Activated CD8-positive, alpha-beta T cell treated with anti-CD3 and anti-CD28 coated beads for 36 hours (primary cell): ENCODE results near the gene IGLL1. TPM values are rescaled to one million over a fixed set of nuclear protein-coding genes. Genes with fewer than 3 reads are reported as not detected.
"Not testable (repeated sequence)": the region's sequence is repeated elsewhere in the genome, so short reads cannot be mapped to it uniquely, and the experiment has no call there.

Experiments used
- ATAC-seq: fragments of 200-7000 bp; cut with Tn5 transposase; one replicate; pipeline ENCODE4 v1.10.0; 2021; ENCODE audit warnings: mild to moderate bottlenecking, moderate library complexity
- CTCF ChIA-PET: fragments of 350-600 bp; sonication (Branson Sonifier 250); formaldehyde crosslinking; loops from one replicate; lab custom pipeline; 2021; ENCODE audit warnings: antibody characterized with exemption; lab: Charles Lee
- POLR2A ChIA-PET: fragments of 350-600 bp; sonication (Branson Sonifier 250); formaldehyde crosslinking; loops from one replicate; lab custom pipeline; 2021; ENCODE audit warnings: antibody characterized with exemption; lab: Charles Lee
- DNase-seq: peaks from one replicate; pipeline ENCODE4 v3.0.0-alpha.2; 2020
- H3K27ac Mint-ChIP-seq: one replicate; pipeline ENCODE4 v1.8.0; 2021; ENCODE audit warnings: mild to moderate bottlenecking, mixed read lengths
- H3K27me3 Mint-ChIP-seq: one replicate; pipeline ENCODE4 v1.8.0; 2021; ENCODE audit warnings: mixed read lengths
- H3K36me3 Mint-ChIP-seq: one replicate; pipeline ENCODE4 v1.8.0; 2021; ENCODE audit warnings: low read depth, mixed read lengths
- H3K4me1 Mint-ChIP-seq: one replicate; pipeline ENCODE4 v1.8.0; 2021; ENCODE audit warnings: low read depth, mixed read lengths
- H3K4me3 Mint-ChIP-seq: one replicate; pipeline ENCODE4 v1.8.0; 2021; ENCODE audit warnings: mild to moderate bottlenecking, moderate library complexity, mixed read lengths
- H3K9me3 Mint-ChIP-seq: one replicate; pipeline ENCODE4 v1.8.0; 2021; ENCODE audit warnings: mixed read lengths
- intact Hi-C: fragments of 100-400 bp; cut with micrococcal nuclease; formaldehyde crosslinking; loops from one replicate; pipeline ENCODE4 v1.10.0; 2022
- total RNA-seq, 2 experiments: library from RNA; stranded (reverse); gene quantifications; one replicate each; pipeline ENCODE4 v1.2.3, GENCODE V29; 2021
- TF ChIP-seq, protein P1 (sequence below): fragments of 200-600 bp; IDR thresholded peaks from one replicate; pipeline ENCODE4 v1.8.0; 2022; ENCODE audit warnings: antibody characterized with exemption, mild to moderate bottlenecking

IGLL1 gene
- total RNA-seq: not detected

DNA sequence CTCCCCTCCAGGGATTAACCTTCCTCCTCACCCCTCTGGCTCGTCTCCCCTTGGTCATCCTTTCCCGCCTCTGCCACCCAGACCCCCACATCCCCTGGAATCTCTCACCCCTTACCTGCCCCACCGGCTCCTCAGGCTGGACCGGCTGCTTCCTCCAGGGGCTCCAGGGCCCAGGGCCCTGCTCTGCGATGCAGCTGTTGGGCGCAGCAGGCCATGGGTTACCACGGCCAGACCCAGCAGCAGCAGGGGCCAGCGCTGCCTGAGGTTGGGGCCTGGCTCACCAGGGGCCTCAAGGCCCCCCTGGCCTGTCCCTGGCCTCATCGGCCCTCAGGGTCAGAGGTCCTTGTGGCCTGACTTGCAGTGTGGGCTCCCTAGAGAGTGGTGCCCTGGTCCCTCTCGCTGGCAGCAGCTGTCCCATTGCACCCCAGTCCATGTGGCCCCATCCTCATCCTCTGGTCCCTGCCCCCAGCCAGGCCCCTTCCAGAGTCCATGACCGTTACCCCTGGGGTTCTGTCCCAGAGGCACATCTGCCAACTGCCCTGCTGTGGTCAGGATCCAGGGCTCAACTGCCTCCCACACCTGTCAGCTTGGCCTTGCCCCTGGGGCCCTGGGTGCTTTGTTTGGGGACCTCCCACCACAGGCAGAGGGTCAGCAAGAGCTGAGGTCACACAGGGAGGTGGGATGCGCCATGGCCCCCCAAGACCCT is at the start of gene IGLL1:
Gene IGLL1 (minus strand): TSS at position 421 of the 706 bp plus-strand sequence. CDS start 100 bp downstream, at position 321.
- H3K27me3 Mint-ChIP-seq: peaks cover 34% of the 10 kb centered on the region
- no peaks in the 10 kb centered on the region for H3K36me3 Mint-ChIP-seq
- CTCF ChIA-PET: interaction anchor here (1.0 to 3.5 kb wide), 2 partner anchors 11 to 269 kb away, joined by 3 to 17 read pairs; no protein-coding TSS in a partner anchor
- ATAC-seq: no peak
- POLR2A ChIA-PET: interaction anchor here (0.6 kb wide), 1 partner anchor 186 kb away, joined by 3 read pairs; no protein-coding TSS in a partner anchor
- DNase-seq: no peak
- intact Hi-C loops: no loop called here
- H3K27ac Mint-ChIP-seq: no peak within 1 kb of the TSS
- H3K9me3 Mint-ChIP-seq: no peaks in the 10 kb centered on the region
- no peak within 1 kb of the TSS for H3K4me3 Mint-ChIP-seq
- H3K4me1 Mint-ChIP-seq: peaks cover 4% of the 10 kb centered on the region
- TF ChIP-seq, protein P1, sequence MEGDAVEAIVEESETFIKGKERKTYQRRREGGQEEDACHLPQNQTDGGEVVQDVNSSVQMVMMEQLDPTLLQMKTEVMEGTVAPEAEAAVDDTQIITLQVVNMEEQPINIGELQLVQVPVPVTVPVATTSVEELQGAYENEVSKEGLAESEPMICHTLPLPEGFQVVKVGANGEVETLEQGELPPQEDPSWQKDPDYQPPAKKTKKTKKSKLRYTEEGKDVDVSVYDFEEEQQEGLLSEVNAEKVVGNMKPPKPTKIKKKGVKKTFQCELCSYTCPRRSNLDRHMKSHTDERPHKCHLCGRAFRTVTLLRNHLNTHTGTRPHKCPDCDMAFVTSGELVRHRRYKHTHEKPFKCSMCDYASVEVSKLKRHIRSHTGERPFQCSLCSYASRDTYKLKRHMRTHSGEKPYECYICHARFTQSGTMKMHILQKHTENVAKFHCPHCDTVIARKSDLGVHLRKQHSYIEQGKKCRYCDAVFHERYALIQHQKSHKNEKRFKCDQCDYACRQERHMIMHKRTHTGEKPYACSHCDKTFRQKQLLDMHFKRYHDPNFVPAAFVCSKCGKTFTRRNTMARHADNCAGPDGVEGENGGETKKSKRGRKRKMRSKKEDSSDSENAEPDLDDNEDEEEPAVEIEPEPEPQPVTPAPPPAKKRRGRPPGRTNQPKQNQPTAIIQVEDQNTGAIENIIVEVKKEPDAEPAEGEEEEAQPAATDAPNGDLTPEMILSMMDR: no peak

DNA sequence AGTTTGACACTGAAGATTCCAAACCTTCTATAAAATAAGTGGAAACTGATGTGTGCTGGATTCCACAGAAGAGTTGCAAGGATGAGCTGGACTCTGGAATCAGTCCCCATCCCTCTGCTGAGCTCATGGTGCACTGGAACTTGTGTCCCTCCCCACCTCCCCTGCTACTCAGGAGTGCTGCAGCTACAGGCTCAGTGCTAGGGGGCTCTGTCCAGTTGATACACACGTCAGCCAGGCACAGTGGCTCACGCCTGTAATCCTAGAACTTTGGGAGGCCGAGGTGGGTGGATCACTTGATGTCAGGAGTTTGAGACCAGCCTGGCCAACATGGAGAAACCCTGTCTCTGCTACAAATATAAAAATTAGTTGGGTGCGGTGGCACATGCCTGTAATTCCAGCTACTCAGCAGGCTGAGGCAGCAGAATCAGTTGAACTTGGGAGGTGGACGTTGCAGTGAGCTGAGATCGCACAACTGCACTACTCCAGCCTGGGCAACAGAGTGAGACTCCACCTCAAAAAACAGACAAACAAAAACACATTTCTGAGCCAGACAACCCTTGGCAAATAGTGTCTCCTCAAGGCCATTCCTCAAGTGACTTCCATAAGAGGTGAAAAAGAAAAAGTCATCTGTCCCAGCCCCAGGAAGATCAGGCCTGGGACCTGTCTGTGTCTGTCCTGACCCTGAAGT is 48.1 kb upstream of the IGLL1 start:
- H3K4me3 Mint-ChIP-seq: not testable (repeated sequence)

DNA sequence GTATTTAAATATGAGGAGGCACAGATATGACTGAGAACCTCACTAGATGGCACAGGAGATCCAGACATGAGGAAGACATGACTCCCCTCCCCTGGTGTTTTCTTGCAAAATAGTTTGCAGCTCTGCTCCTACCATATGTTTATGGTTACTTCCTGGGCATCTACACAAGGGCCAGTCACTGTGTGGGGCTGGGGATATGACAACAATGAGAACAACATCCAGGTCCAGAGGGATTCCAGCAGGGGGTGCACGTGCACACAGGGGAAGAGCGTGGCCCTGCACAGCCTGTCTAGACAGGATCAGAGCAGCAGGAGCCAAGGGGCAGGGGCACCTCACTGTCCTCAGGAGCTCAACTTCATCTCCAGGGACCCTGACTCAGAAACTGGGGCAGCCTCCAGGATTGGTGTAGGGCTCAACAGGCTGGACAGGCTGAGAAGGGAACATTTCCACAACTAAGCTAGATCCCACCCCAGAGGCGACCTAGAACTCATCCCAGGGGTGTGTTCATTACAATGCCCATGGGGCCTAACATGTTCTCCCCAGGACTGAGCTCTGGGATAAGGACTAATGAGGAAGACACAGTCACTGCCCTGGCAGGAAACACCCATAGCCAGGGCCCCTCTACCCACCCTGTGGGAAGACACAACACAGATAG is 47.4 kb upstream of the IGLL1 start:
- ATAC-seq (peak; percentile 91), DNase-seq (peak; percentile 75)
- ChIA-PET POLR2A (interaction anchor here (0.6 to 0.8 kb wide), 2 partner anchors 11 to 140 kb away, joined by 3 to 4 read pairs; no protein-coding TSS in a partner anchor), CTCF (interaction anchor here (0.6 to 1.9 kb wide), 5 partner anchors 10 to 222 kb away, joined by 3 to 8 read pairs (median 3); no protein-coding TSS in a partner anchor)
- not testable (repeated sequence) for H3K4me1 Mint-ChIP-seq, H3K27ac Mint-ChIP-seq, H3K36me3 Mint-ChIP-seq, H3K9me3 Mint-ChIP-seq, H3K4me3 Mint-ChIP-seq, H3K27me3 Mint-ChIP-seq
- TF ChIP-seq, protein P1: peak; percentile 45
- intact Hi-C loops: loop anchor here (5.0 kb wide), 1 partner anchor 225 kb away; no protein-coding TSS in a partner anchor

More for the DNA sequence above, 48.1 kb upstream of the IGLL1 start:
- not testable (repeated sequence) for H3K27ac Mint-ChIP-seq, ATAC-seq, H3K9me3 Mint-ChIP-seq, H3K27me3 Mint-ChIP-seq, H3K36me3 Mint-ChIP-seq, H3K4me1 Mint-ChIP-seq, DNase-seq
- ChIA-PET POLR2A (interaction anchor here (0.6 to 0.8 kb wide), 2 partner anchors 12 to 139 kb away, joined by 3 to 4 read pairs; no protein-coding TSS in a partner anchor), CTCF (interaction anchor here (0.9 to 1.9 kb wide), 3 partner anchors 10 to 221 kb away, joined by 3 to 8 read pairs (median 5); no protein-coding TSS in a partner anchor)
- intact Hi-C loops: loop anchor here (5.0 kb wide), 1 partner anchor 224 kb away; no protein-coding TSS in a partner anchor

DNA sequence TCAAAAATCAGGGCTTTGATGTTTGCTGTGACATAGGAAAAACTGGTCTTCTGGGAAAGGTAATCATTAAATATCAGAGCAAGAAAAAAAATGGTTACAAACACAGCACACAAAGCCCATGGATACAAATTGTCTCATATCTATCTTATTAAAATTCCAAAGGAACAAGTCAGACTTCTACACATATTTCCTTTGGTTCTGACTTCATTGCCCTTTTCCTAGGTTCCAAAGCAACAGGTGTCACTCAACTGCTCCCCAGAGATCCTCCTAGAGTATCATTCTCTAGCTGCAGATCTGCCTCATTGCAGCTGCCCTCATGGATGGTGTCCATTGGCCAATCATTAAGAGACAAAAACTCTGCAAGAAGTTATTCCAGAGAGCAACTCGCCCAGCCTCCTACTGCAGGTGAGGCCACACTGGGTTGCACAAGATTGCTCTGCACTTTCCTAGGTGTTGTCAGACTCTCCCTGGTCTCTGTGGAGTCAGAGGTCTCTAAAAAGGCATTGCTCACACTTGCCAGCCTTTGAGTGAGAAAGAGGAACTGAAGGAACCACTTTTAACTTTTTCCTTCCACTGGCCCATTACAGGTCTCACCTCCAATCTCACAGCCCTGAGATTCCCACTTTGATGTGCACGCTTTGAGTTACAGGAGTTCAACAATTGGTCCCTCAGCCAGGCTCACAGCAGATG is 46.3 kb upstream of the IGLL1 start:
- TF ChIP-seq, protein P1: no peak
- H3K4me1 Mint-ChIP-seq: no peaks in the 10 kb centered on the region
- H3K27ac Mint-ChIP-seq: no peak overlapping the region
- H3K9me3 Mint-ChIP-seq: no peaks in the 10 kb centered on the region
- no peak overlapping the region for H3K4me3 Mint-ChIP-seq
- no peaks in the 10 kb centered on the region for H3K36me3 Mint-ChIP-seq
- ATAC-seq (no peak), DNase-seq (no peak)
- ChIA-PET POLR2A (no interaction called here), CTCF (no interaction called here)
- intact Hi-C loops: loop anchor here (5.0 kb wide), 1 partner anchor 226 kb away; no protein-coding TSS in a partner anchor
- no peaks in the 10 kb centered on the region for H3K27me3 Mint-ChIP-seq
